GM18499 (cell line): ENCODE measurements around the gene FRMD1.
"Not testable (repeated sequence)": the region's sequence is repeated elsewhere in the genome, so short reads cannot be mapped to it uniquely, and the experiment has no call there.

Experiments used
- ATAC-seq: cut with Tn5 transposase; IDR thresholded peaks from one replicate; pipeline ENCODE4 v1.9.1; 2021; ENCODE audit warnings: moderate number of reproducible peaks; ENCODE audit not compliant: insufficient read depth, unreplicated experiment

FRMD1 gene

GRCh38 chr6:168081858-168082546 lies 3.0 kb upstream of the FRMD1 start:
- no peak for ATAC-seq

- ATAC-seq: no peak
Observed at GRCh38 chr6:168080393-168081077, 1.5 kb upstream of the FRMD1 start.

- no peak for ATAC-seq
Observed at GRCh38 chr6:168078175-168078942, 653 bp downstream of the FRMD1 start.

- ATAC-seq: not testable (repeated sequence)
Observed at GRCh38 chr6:168077401-168077800, 1.6 kb downstream of the FRMD1 start.

GRCh38 chr6:168075787-168076202 lies 3.2 kb downstream of the FRMD1 start:
- ATAC-seq: no peak

- ATAC-seq: no peak
Observed at GRCh38 chr6:168075216-168075615, 3.8 kb downstream of the FRMD1 start.

GRCh38 chr6:168073937-168074730 lies 4.9 kb downstream of the FRMD1 start:
- no peak for ATAC-seq

GRCh38 chr6:168072730-168073129 lies 6.3 kb downstream of the FRMD1 start:
- ATAC-seq: no peak

- no peak for ATAC-seq
Observed at GRCh38 chr6:168072261-168072660, 6.8 kb downstream of the FRMD1 start.

- ATAC-seq: no peak
Observed at GRCh38 chr6:168071620-168072019, 7.4 kb downstream of the FRMD1 start.

- ATAC-seq: no peak
Observed at GRCh38 chr6:168070804-168071203, 8.2 kb downstream of the FRMD1 start.

- ATAC-seq: no peak
Observed at GRCh38 chr6:168067081-168067759, 11.8 kb downstream of the FRMD1 start.

- ATAC-seq: no peak
Observed at GRCh38 chr6:168064226-168064807, 14.7 kb downstream of the FRMD1 start.

GRCh38 chr6:168063431-168063830 lies 15.6 kb downstream of the FRMD1 start:
- ATAC-seq: no peak

- no peak for ATAC-seq
Observed at GRCh38 chr6:168062346-168063289, 16.4 kb downstream of the FRMD1 start.

- ATAC-seq: no peak
Observed at GRCh38 chr6:168061269-168062210, 17.5 kb downstream of the FRMD1 start.

- ATAC-seq: no peak
Observed at GRCh38 chr6:168060521-168060931, 18.5 kb downstream of the FRMD1 start.
